ENCODE results near the gene STK4. TPM values are rescaled to one million over a fixed set of nuclear protein-coding genes. Genes with fewer than 3 reads are reported as not detected.

The STK4 gene
- total and polyA plus RNA-seq, 2 of the 8 experiments (the other 6 are each of a cell fraction or from before 2014, with no cell fraction given), result 12.0 to 34.3 TPM

GRCh38 chr20:45121388-45121787 lies 155.1 kb downstream of the STK4 start:
- Histone ChIP-seq H3K23me2 (ENCODE audit: low read depth, low read length) (no peaks in the 10 kb centered on the region), H3K9ac (replicated peaks in 1 of 4; ENCODE audit: extremely low read depth in 1 of 4, low read depth in 3 of 4, low read length in 3 of 4) (no peak overlapping the region), H2BK20ac (ENCODE audit: low read length) (no peak overlapping the region), H2BK5ac (ENCODE audit: low read depth, low read length) (no peak overlapping the region), H3K23ac (ENCODE audit: insufficient read length) (no peak overlapping the region), H3K36me3 (ENCODE audit: control insufficient read depth in 2 of 4, insufficient read depth in 4 of 4, low read length in 3 of 4) (no peaks in the 10 kb centered on the region), H2BK15ac (ENCODE audit: low read length) (no peak overlapping the region), H4K20me1 (replicated peaks in 1 of 2; ENCODE audit: control insufficient read depth in 1 of 2, insufficient read depth in 2 of 2, low read length in 2 of 2) (no peaks in the 10 kb centered on the region), H4K91ac (replicated peaks; ENCODE audit: insufficient read length, low read length) (no peak overlapping the region), H3K4ac (replicated peaks; ENCODE audit: insufficient read length, low read depth, low read length) (no peak overlapping the region), H3K4me1 (replicated peaks in 1 of 4; ENCODE audit: control insufficient read depth in 3 of 4, insufficient read depth in 4 of 4, low read length in 3 of 4) (no peaks in the 10 kb centered on the region), H3K14ac (ENCODE audit: insufficient read length) (no peak overlapping the region), H3K4me3 (ENCODE audit: extremely low read depth in 1 of 4, insufficient read depth in 2 of 4, low read depth in 3 of 4, low read length in 4 of 4) (no peak overlapping the region), H3K27me3 (replicated peaks in 1 of 4; ENCODE audit: control insufficient read depth in 3 of 4, extremely low read depth in 1 of 4, insufficient read depth in 3 of 4, low read length in 3 of 4) (no peaks in the 10 kb centered on the region; a peak in 1 of 7 replicates), H3K79me1 (ENCODE audit: low read depth, low read length) (no peaks in the 10 kb centered on the region), H3K18ac (ENCODE audit: extremely low read depth, low read length) (no peak overlapping the region), H4K8ac (ENCODE audit: extremely low read depth, insufficient read depth, low read length) (no peak overlapping the region), H3K4me2 (ENCODE audit: insufficient read depth in 1 of 2, low read depth in 2 of 2, low read length in 2 of 2) (no peak overlapping the region), H3K79me2 (ENCODE audit: control insufficient read depth in 1 of 2, insufficient read depth in 2 of 2, low read length in 2 of 2) (no peaks in the 10 kb centered on the region), H2BK12ac (ENCODE audit: low read depth, low read length) (no peak overlapping the region), H4K5ac (ENCODE audit: insufficient read length, low read depth, low read length) (no peak overlapping the region), H2AK5ac (ENCODE audit: low read depth, low read length) (no peak overlapping the region), H3K27ac (ENCODE audit: low read depth, low read length) (no peak overlapping the region), H3K56ac (replicated peaks; ENCODE audit: insufficient read length, low read depth, low read length) (no peak overlapping the region), H2BK120ac (replicated peaks; ENCODE audit: low read depth, low read length) (no peak overlapping the region), H2AFZ (ENCODE audit: low read length) (no peak overlapping the region), H3K9me3 (ENCODE audit: insufficient read depth in 2 of 2, low read depth in 1 of 2, low read length in 1 of 2) (0 out of 4 replicates have a peak, but pooled peaks cover 0 to 7% of the 10 kb centered on the region in 2 experiments)
- ChIA-PET CTCF (ENCODE audit: partially characterized antibody) (interaction anchor here (0.8 to 2.7 kb wide), 5 partner anchors 11 to 77 kb away, joined by 3 to 17 read pairs (median 4); no protein-coding TSS in a partner anchor), POLR2A (ENCODE audit: partially characterized antibody) (interaction anchor here (0.8 kb wide), 1 partner anchor 11 kb away, joined by 3 read pairs; no protein-coding TSS in a partner anchor)
- DNase-seq (ENCODE audit: low read depth in 1 of 2, low spot score in 2 of 2), result no peak
- no peak for FAIRE-seq
- TF ChIP-seq SUZ12 (IDR thresholded peaks at IDR 0.05; ENCODE audit: low read length) (no peak), EGR1 (IDR thresholded peaks at IDR 0.05; ENCODE audit: borderline replicate concordance, low read depth, low read length) (no peak), SP1 (IDR thresholded peaks at IDR 0.05; ENCODE audit: low read depth, low read length) (no peak)
- WGBS, 2 experiments (ENCODE audit: extremely low coverage in 1 of 2, insufficient coverage in 1 of 2, insufficient read length in 1 of 2, insufficient replicate concordance in 2 of 2, low coverage in 1 of 2, low lambda C conversion rate in 2 of 2, missing lambda C conversion rate in 1 of 2), result 93% methylated on average over 2 of the region's 2 CpGs; no CpG with 5 or more reads in 1 of the 2 experiments

Measured in H1 (cell line).